CD4-positive, alpha-beta T cell (primary cell): ENCODE data around the gene FEN1. TPM values are rescaled to one million over a fixed set of nuclear protein-coding genes. Genes with fewer than 3 reads are reported as not detected.

Experiments used
- ATAC-seq: fragments of 200-7000 bp; cut with Tn5 transposase; one replicate; pipeline ENCODE4 v1.10.0; 2022; ENCODE audit warnings: mild to moderate bottlenecking; ENCODE audit not compliant: poor library complexity
- CTCF ChIA-PET: fragments of 350-600 bp; sonication (Branson Sonifier 250); formaldehyde crosslinking; loops from one replicate; lab custom pipeline; 2021; ENCODE audit warnings: antibody characterized with exemption, inconsistent platforms; lab: Charles Lee
- POLR2A ChIA-PET: fragments of 350-600 bp; sonication (Branson Sonifier 250); formaldehyde crosslinking; loops from one replicate; lab custom pipeline; 2021; ENCODE audit warnings: antibody characterized with exemption, inconsistent platforms; lab: Charles Lee
- DNase-seq, 14 experiments: peaks; one replicate each; pipeline ENCODE4 v3.0.0-alpha.2; 2013 to 2020; ENCODE audit warnings: mixed read lengths in 2 of 14
- H3K27ac ChIP-seq, 2 donors: one replicate each; pipeline versions ENCODE4 v1.5.1 to v1.7.0; 2013; ENCODE audit warnings: low read length in 2 of 2, low read depth in 1 of 2, mild to moderate bottlenecking in 1 of 2
- H3K27me3 ChIP-seq, 2 experiments: 1 replicate in 1 of 2; 2 replicates in 1 of 2; pipeline versions ENCODE4 v1.6.1 to v1.7.0; 2013; ENCODE audit warnings: low read length in 2 of 2, control low read depth in 1 of 2, mild to moderate bottlenecking in 1 of 2, moderate library complexity in 1 of 2; ENCODE audit not compliant: insufficient read depth in 2 of 2, control insufficient read depth in 1 of 2
- H3K36me3 ChIP-seq: one replicate; pipeline ENCODE4 v1.6.1; 2013; ENCODE audit warnings: low read length, control low read depth; ENCODE audit not compliant: insufficient read depth
- H3K4me1 ChIP-seq: one replicate; pipeline ENCODE4 v1.6.1; 2013; ENCODE audit warnings: low read length, control low read depth; ENCODE audit not compliant: insufficient read depth
- H3K4me3 ChIP-seq: one replicate; pipeline ENCODE4 v1.5.1; 2013; ENCODE audit warnings: mild to moderate bottlenecking, low read length, moderate library complexity
- H3K9me3 ChIP-seq, 2 experiments: 1 replicate in 1 of 2; 2 replicates in 1 of 2; pipeline versions ENCODE4 v1.6.1 to v1.7.0; 2013; ENCODE audit warnings: low read length in 2 of 2, mild to moderate bottlenecking in 2 of 2, control low read depth in 1 of 2, moderate library complexity in 1 of 2; ENCODE audit not compliant: control insufficient read depth in 1 of 2, insufficient read depth in 1 of 2
- H3K27ac Mint-ChIP-seq: one replicate; pipeline ENCODE4 v1.8.0; 2020; ENCODE audit warnings: mixed read lengths
- H3K27me3 Mint-ChIP-seq: one replicate; pipeline ENCODE4 v1.8.0; 2021; ENCODE audit warnings: mixed read lengths
- H3K36me3 Mint-ChIP-seq: one replicate; pipeline ENCODE4 v1.8.0; 2021; ENCODE audit warnings: low read depth, mixed read lengths
- H3K4me1 Mint-ChIP-seq: one replicate; pipeline ENCODE4 v1.8.0; 2021; ENCODE audit warnings: low read depth, mixed read lengths
- H3K4me3 Mint-ChIP-seq: one replicate; pipeline ENCODE4 v1.8.0; 2020; ENCODE audit warnings: mild to moderate bottlenecking, mixed read lengths
- H3K9me3 Mint-ChIP-seq: one replicate; pipeline ENCODE4 v1.8.0; 2020; ENCODE audit warnings: mixed read lengths
- intact Hi-C, 2 experiments: fragments of 100-400 bp; cut with DNase I in 1 of 2; cut with micrococcal nuclease in 1 of 2; formaldehyde crosslinking; loops; one replicate each; pipeline versions ENCODE4 v1.15.1 to v1.9.0; 2023 to 2025; cut with DNase I, micrococcal nuclease
- total RNA-seq, 174 experiments: library from RNA in 2 of 174; stranded (reverse) in 2 of 174; gene quantifications; one replicate each; pipeline ENCODE4 v1.2.3 and lab custom pipeline; 2021 to 2026
- TF ChIP-seq, protein P1 (sequence below): fragments of 200-600 bp; IDR thresholded peaks from one replicate; pipeline ENCODE4 v1.8.0; 2022; ENCODE audit warnings: antibody characterized with exemption, mild to moderate bottlenecking

Gene FEN1
- total RNA-seq, 2 experiments from 2014 or later = 7.5 to 9.1 TPM

DNA sequence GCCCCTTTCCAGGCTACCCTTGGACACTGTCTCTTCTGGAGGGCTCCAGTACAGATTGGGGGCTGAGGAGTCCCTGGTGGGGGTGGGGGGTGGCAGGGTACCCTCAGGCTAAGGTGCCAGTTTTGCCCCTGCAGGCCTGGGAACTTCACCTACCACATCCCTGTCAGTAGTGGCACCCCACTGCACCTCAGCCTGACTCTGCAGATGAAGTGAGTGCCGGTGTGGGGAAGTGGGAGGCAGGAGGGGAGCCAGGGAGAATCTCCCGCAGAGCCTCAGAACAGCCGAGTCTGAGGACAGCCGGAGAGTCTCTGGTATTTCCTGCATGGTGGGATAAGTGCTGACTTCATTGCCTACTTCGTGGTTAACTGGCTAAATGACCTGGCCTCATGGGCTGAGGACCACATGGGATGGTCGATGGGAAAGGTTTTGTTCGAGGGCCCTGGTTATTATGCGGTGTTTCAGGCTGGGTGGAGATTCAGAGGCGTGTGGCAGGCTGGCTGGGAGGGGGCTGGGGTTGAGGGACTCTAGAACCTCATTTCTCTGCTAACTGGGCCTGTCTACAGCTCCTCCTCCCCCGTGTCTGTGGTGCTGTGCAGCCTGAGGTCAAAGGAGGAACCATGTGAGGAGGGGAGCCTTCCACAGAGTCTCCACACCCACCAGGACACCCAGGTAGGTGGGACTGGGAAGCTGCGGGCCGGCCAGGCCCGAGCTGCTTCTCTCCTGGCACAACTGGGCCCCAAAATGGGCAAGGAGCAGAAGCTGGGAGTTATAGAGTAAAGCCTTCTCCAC lies 8.8 kb upstream of the FEN1 start:
- DNase-seq (no peak), ATAC-seq (no peak)
- no peaks in the 10 kb centered on the region for H3K9me3 ChIP-seq
- H3K4me1 ChIP-seq = peaks cover 3% of the 10 kb centered on the region
- H3K27ac ChIP-seq = no peak overlapping the region
- Mint-ChIP-seq H3K4me3 (no peak overlapping the region), H3K4me1 (no peaks in the 10 kb centered on the region), H3K27ac (no peak overlapping the region), H3K36me3 (peaks cover 43% of the 10 kb centered on the region), H3K9me3 (no peaks in the 10 kb centered on the region), H3K27me3 (no peaks in the 10 kb centered on the region)
- no peaks in the 10 kb centered on the region for H3K27me3 ChIP-seq
- ChIA-PET CTCF (no interaction called here), POLR2A (no interaction called here)
- no peak overlapping the region for H3K4me3 ChIP-seq
- peaks cover 50% of the 10 kb centered on the region for H3K36me3 ChIP-seq
- TF ChIP-seq, protein P1, sequence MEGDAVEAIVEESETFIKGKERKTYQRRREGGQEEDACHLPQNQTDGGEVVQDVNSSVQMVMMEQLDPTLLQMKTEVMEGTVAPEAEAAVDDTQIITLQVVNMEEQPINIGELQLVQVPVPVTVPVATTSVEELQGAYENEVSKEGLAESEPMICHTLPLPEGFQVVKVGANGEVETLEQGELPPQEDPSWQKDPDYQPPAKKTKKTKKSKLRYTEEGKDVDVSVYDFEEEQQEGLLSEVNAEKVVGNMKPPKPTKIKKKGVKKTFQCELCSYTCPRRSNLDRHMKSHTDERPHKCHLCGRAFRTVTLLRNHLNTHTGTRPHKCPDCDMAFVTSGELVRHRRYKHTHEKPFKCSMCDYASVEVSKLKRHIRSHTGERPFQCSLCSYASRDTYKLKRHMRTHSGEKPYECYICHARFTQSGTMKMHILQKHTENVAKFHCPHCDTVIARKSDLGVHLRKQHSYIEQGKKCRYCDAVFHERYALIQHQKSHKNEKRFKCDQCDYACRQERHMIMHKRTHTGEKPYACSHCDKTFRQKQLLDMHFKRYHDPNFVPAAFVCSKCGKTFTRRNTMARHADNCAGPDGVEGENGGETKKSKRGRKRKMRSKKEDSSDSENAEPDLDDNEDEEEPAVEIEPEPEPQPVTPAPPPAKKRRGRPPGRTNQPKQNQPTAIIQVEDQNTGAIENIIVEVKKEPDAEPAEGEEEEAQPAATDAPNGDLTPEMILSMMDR = no peak
- intact Hi-C loops = loop anchor here in 1 of 2 experiments (5.0 kb wide), 1 partner anchor 842 kb away; no protein-coding TSS in a partner anchor

DNA sequence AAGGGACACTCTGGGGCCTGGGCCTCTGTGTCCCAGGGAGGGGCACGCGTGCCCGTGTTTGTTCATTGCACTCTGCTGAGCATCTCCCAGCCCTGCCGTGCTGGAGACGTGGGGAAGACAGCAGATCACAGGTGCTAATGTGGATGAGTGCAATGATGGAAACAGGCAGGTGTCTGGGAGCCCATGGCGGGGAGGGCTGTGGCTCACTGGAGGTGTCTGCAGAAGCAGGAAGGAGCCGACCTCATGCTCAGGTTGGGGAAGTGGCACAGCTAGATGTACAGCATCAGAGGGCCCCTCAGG lies 8.3 kb upstream of the FEN1 start:
- H3K36me3 ChIP-seq = peaks cover 55% of the 10 kb centered on the region
- ChIA-PET POLR2A (no interaction called here), CTCF (no interaction called here)
- H3K9me3 Mint-ChIP-seq = no peaks in the 10 kb centered on the region
- TF ChIP-seq, protein P1 = no peak
- peaks cover 2% of the 10 kb centered on the region for H3K4me1 Mint-ChIP-seq
- no peak for ATAC-seq
- H3K4me3 ChIP-seq = no peak overlapping the region
- intact Hi-C loops = loop anchor here in 1 of 2 experiments (5.0 kb wide), 1 partner anchor 842 kb away; no protein-coding TSS in a partner anchor
- no peak overlapping the region for H3K4me3 Mint-ChIP-seq
- DNase-seq = no peak
- H3K27me3 ChIP-seq = no peaks in the 10 kb centered on the region
- peaks cover 3% of the 10 kb centered on the region for H3K4me1 ChIP-seq
- no peaks in the 10 kb centered on the region for H3K27me3 Mint-ChIP-seq
- H3K36me3 Mint-ChIP-seq = peaks cover 48% of the 10 kb centered on the region
- H3K27ac ChIP-seq = no peak overlapping the region
- H3K9me3 ChIP-seq = no peaks in the 10 kb centered on the region
- no peak overlapping the region for H3K27ac Mint-ChIP-seq

DNA sequence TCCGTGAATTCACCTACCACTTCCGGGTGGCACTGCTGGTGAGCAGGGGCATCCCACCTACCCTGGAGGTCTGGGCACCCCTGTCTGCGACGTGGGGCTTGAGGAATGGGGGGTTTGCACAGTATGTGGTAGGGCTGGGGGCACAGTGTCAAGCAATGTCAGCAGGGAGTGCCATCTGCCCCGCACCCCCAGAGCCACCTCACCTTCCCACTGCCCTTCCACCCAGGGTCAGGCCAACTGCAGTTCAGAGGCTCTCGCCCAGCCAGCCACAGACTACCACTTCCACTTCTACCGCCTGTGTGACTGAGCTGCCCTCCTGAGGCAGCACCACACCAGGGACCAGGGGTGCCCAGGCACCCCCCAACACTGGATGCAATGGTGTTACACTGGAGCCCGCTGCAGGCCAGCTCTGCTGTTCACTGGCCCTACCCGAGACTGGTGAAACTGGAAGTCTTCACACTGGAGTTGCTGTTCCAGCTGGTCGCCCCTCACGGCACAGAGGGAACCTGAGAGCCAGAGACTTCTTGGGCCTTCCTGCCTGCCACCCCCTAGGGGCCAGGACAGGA lies 6.8 kb upstream of the FEN1 start:
- Histone ChIP-seq H3K27ac (no peak overlapping the region), H3K36me3 (peaks cover 66% of the 10 kb centered on the region), H3K27me3 (no peaks in the 10 kb centered on the region), H3K4me3 (no peak overlapping the region), H3K9me3 (no peaks in the 10 kb centered on the region), H3K4me1 (peaks cover 8% of the 10 kb centered on the region)
- CTCF ChIA-PET = no interaction called here
- Mint-ChIP-seq H3K36me3 (peaks cover 61% of the 10 kb centered on the region), H3K4me1 (peaks cover 14% of the 10 kb centered on the region), H3K27me3 (no peaks in the 10 kb centered on the region), H3K4me3 (no peak overlapping the region), H3K9me3 (no peaks in the 10 kb centered on the region), H3K27ac (no peak overlapping the region)
- ATAC-seq (no peak), DNase-seq (no peak)
- intact Hi-C loops = no loop called here
- POLR2A ChIA-PET = no interaction called here
- TF ChIP-seq, protein P1 = no peak
